ENCODE measurements around the gene TGFBRAP1.

The TGFBRAP1 gene

DNA sequence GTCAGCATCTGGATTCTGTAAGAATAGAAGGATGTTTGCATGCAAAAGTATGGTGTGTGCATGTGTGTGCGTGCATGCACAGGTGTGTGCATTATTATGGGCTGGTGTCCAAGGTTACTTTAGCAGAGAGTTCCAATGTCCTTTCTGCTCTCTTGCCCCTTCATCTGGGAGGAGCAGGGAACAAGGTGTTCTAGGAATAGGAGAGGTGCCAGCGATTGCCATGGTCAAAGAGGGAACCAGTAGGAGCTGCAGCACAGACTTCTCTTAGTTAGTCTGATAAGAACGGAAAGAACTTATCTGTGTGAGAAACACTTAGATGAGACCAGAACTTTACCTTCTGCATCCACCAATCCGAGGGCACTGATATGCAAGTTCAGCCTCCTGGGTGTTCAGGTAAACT lies 79.6 kb downstream of the TGFBRAP1 start:
- no peaks in the 10 kb centered on the region for H3K27me3 Mint-ChIP-seq (ENCODE audit: low read depth)
- no peaks in the 10 kb centered on the region for H3K36me3 Mint-ChIP-seq (ENCODE audit: low read depth)
- TF ChIP-seq, protein P1, sequence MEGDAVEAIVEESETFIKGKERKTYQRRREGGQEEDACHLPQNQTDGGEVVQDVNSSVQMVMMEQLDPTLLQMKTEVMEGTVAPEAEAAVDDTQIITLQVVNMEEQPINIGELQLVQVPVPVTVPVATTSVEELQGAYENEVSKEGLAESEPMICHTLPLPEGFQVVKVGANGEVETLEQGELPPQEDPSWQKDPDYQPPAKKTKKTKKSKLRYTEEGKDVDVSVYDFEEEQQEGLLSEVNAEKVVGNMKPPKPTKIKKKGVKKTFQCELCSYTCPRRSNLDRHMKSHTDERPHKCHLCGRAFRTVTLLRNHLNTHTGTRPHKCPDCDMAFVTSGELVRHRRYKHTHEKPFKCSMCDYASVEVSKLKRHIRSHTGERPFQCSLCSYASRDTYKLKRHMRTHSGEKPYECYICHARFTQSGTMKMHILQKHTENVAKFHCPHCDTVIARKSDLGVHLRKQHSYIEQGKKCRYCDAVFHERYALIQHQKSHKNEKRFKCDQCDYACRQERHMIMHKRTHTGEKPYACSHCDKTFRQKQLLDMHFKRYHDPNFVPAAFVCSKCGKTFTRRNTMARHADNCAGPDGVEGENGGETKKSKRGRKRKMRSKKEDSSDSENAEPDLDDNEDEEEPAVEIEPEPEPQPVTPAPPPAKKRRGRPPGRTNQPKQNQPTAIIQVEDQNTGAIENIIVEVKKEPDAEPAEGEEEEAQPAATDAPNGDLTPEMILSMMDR (IDR thresholded peaks at IDR 0.05; ENCODE audit: unreplicated experiment in 3 of 3) = no peak
- H3K4me1 Mint-ChIP-seq = no peaks in the 10 kb centered on the region
- peaks cover 12% of the 10 kb centered on the region for H3K9me3 Mint-ChIP-seq
- no peak overlapping the region for H3K4me3 Mint-ChIP-seq
- no peak overlapping the region for H3K27ac Mint-ChIP-seq

DNA sequence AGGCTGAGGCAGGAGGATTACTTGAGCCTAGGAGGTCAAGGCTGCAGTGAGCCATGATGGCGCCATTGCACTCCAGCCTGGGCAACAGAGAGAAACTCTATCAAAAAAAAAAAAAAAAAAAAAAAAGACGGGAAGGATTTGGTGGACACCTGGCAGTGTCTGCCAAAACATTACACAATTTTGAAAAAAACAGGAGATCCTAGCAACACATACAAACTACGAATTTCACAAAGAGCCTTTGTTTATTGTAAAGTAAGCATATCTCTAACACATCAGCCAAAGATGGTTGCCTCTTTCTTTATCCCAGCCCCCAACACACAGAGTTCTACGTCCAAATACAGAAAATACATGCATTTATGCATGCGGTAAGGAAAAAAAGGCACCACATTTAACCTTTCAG lies 80.4 kb downstream of the TGFBRAP1 start:
- Mint-ChIP-seq H3K27ac (no peak overlapping the region), H3K9me3 (peaks cover 12% of the 10 kb centered on the region), H3K4me3 (no peak overlapping the region), H3K36me3 (ENCODE audit: low read depth) (no peaks in the 10 kb centered on the region), H3K4me1 (no peaks in the 10 kb centered on the region), H3K27me3 (ENCODE audit: low read depth) (no peaks in the 10 kb centered on the region)
- TF ChIP-seq, protein P1 (IDR thresholded peaks at IDR 0.05; ENCODE audit: unreplicated experiment in 3 of 3) = no peak

DNA sequence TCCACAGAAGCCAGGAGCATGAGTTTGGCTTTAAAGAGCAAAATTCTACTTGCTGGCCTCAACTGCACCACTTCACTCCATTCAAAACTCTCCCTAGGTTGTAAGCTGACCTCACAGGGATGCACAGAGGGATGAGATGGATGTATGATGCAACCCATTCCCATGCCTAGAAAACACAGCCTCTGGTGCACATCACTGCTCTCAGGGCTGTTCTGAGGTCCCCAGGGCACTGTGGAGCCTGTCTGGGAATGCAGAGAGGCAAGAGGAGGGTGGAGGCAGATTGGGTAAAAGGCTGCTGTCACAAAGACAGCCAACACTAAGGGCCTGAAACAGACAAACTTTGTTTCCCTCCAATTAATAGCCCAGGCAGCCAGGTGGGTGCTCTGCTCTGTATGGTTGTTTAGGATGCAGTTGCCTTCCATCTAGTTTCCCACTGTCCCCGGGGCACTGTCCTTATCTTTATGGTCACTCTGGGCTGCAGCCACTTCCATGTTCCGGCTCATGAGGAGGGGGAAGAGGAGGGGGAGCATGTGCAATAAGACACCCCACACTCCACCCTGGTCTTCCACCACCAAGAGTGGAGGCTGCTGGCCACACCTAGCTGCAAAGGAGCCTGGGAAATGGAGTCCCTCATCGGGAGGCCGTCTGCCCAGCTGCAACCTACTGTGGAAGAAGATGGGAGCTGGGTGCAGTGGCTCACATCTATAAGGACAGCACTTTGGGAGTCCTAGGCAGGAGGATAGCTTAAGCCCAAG lies 81.0 kb downstream of the TGFBRAP1 start:
- no peak overlapping the region for H3K4me3 Mint-ChIP-seq
- peaks cover 12% of the 10 kb centered on the region for H3K9me3 Mint-ChIP-seq
- no peak overlapping the region for H3K27ac Mint-ChIP-seq
- H3K4me1 Mint-ChIP-seq = no peaks in the 10 kb centered on the region
- H3K36me3 Mint-ChIP-seq (ENCODE audit: low read depth) = no peaks in the 10 kb centered on the region
- TF ChIP-seq, protein P1 (IDR thresholded peaks at IDR 0.05; ENCODE audit: unreplicated experiment in 3 of 3) = no peak
- no peaks in the 10 kb centered on the region for H3K27me3 Mint-ChIP-seq (ENCODE audit: low read depth)

DNA sequence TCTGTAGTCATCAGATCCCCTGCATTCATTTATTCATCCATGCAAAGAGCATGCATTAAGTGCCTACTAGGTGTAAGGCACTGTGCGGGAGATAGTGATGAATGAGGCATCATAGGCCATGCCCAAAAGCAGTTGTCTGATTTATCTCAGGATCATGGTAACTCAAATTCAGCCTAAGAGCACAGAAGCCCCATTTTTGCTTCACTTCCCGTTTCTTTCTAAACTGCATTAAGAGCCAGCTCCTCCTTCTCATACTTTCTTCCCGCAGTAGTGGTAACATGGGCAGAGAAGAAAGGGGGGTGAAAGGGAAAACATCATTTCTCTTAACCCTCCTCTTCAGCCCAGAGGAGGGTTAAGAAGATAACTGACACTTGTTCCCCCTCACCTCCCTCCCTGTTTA lies 85.1 kb downstream of the TGFBRAP1 start:
- H3K27ac Mint-ChIP-seq = no peak overlapping the region
- H3K4me3 Mint-ChIP-seq = no peak overlapping the region
- H3K27me3 Mint-ChIP-seq (ENCODE audit: low read depth) = peaks cover 8% of the 10 kb centered on the region
- H3K36me3 Mint-ChIP-seq (ENCODE audit: low read depth) = no peaks in the 10 kb centered on the region
- peaks cover 2% of the 10 kb centered on the region for H3K9me3 Mint-ChIP-seq
- H3K4me1 Mint-ChIP-seq = no peaks in the 10 kb centered on the region
- TF ChIP-seq, protein P1 (IDR thresholded peaks at IDR 0.05; ENCODE audit: unreplicated experiment in 3 of 3) = no peak

DNA sequence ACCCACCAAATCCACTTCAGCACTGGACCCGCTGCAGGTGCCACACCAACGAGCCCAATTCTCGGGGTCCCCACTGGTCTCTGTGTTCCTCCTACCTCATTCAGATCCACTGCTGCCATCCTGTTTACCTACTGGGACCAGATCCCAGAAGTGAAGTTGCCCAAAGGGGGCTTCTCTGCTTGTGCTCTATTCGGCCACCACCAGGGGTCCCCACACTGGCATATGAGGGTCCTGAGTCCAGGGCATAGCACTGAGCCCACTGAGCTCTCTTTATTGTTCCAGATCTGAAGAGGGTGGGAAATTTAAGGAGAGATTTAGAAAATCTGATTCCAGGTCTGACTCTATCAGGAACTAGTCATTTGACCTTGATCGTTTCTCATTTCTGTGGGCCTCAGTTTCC lies 85.6 kb downstream of the TGFBRAP1 start:
- no peak overlapping the region for H3K4me3 Mint-ChIP-seq
- H3K27me3 Mint-ChIP-seq (ENCODE audit: low read depth) = peaks cover 10% of the 10 kb centered on the region
- H3K4me1 Mint-ChIP-seq = peaks cover 3% of the 10 kb centered on the region
- TF ChIP-seq, protein P1 (IDR thresholded peaks at IDR 0.05; ENCODE audit: unreplicated experiment in 3 of 3) = peak; percentile 24 to 34 (median 26)
- H3K27ac Mint-ChIP-seq = no peak overlapping the region
- no peaks in the 10 kb centered on the region for H3K9me3 Mint-ChIP-seq
- no peaks in the 10 kb centered on the region for H3K36me3 Mint-ChIP-seq (ENCODE audit: low read depth)

Data from nephron (organoid).